Left ventricle myocardium superior (tissue), 1 donor: ENCODE measurements around the gene MTHFD1L. TPM values are rescaled to one million over a fixed set of nuclear protein-coding genes. Genes with fewer than 3 reads are reported as not detected.
A peak's percentile ranks its signal among the peaks of the same experiment; 100 is the strongest.

Experiments
- ATAC-seq: fragments of 200-7000 bp; cut with Tn5 transposase; one replicate; pipeline ENCODE4 v1.9.1; 2020; ENCODE audit warnings: mild to moderate bottlenecking, moderate library complexity
- DNase-seq: peaks from one replicate; pipeline ENCODE4 v3.0.0-alpha.2; 2020
- intact Hi-C: fragments of 100-400 bp; cut with micrococcal nuclease; formaldehyde crosslinking; loops from one replicate; pipeline ENCODE4 v1.11.0; 2022
- total RNA-seq: library from RNA; stranded (reverse); fragmentation: NEBNext Ultra II Directional; extraction: Animal tissue kit (Norgen Biotek cat#: 25700); gene quantifications from one replicate; pipeline ENCODE4 v1.2.1, GENCODE V29; 2021
- donor health status: DM: no; HTN: yes; CAD: no; lungs with severe emphysema.

The MTHFD1L gene
- total RNA-seq, 1 donor from 2014 or later: 2.4 TPM

- intact Hi-C loops: no loop called here
- DNase-seq (no peak), ATAC-seq (peak; percentile 84)
Observed at GRCh38 chr6:150925590-150925928, 60.1 kb downstream of the MTHFD1L start.

- intact Hi-C loops: no loop called here
- ATAC-seq (no peak), DNase-seq (no peak)
Observed at GRCh38 chr6:150925976-150926375, 60.5 kb downstream of the MTHFD1L start.

GRCh38 chr6:150928882-150929281, 63.4 kb downstream of the MTHFD1L start:
- ATAC-seq: no peak
- intact Hi-C loops: no loop called here
- DNase-seq: no peak

GRCh38 chr6:150929416-150929815, 63.9 kb downstream of the MTHFD1L start:
- DNase-seq: no peak
- intact Hi-C loops: no loop called here
- ATAC-seq: no peak

GRCh38 chr6:150930841-150931240, 65.3 kb downstream of the MTHFD1L start:
- intact Hi-C loops: no loop called here
- ATAC-seq: no peak

GRCh38 chr6:150931405-150931804, 65.9 kb downstream of the MTHFD1L start:
- ATAC-seq: no peak
- intact Hi-C loops: no loop called here

More at GRCh38 chr6:150930841-150931240, 65.3 kb downstream of the MTHFD1L start:
- no peak for DNase-seq

GRCh38 chr6:150932996-150933395, 67.5 kb downstream of the MTHFD1L start:
- ATAC-seq (peak; percentile 63), DNase-seq (no peak)
- intact Hi-C loops: no loop called here

More at GRCh38 chr6:150931405-150931804, 65.9 kb downstream of the MTHFD1L start:
- no peak for DNase-seq

- DNase-seq: no peak
- ATAC-seq: no peak
- intact Hi-C loops: no loop called here
Observed at GRCh38 chr6:150934380-150934779, 68.9 kb downstream of the MTHFD1L start.

- intact Hi-C loops: no loop called here
- ATAC-seq: no peak
- DNase-seq: no peak
Observed at GRCh38 chr6:150936021-150936555, 70.6 kb downstream of the MTHFD1L start.

GRCh38 chr6:150937132-150937906, 71.8 kb downstream of the MTHFD1L start:
- peak; percentile 90 for ATAC-seq
- intact Hi-C loops: no loop called here

GRCh38 chr6:150939399-150939798, 73.9 kb downstream of the MTHFD1L start:
- DNase-seq: no peak
- ATAC-seq: no peak

More at GRCh38 chr6:150937132-150937906, 71.8 kb downstream of the MTHFD1L start:
- peak; percentile 74 for DNase-seq

GRCh38 chr6:150940941-150941340, 75.4 kb downstream of the MTHFD1L start:
- DNase-seq (no peak), ATAC-seq (no peak)
- intact Hi-C loops: no loop called here

More at GRCh38 chr6:150939399-150939798, 73.9 kb downstream of the MTHFD1L start:
- intact Hi-C loops: no loop called here

- ATAC-seq: no peak
- intact Hi-C loops: no loop called here
- DNase-seq: no peak
Observed at GRCh38 chr6:150949526-150949925, 84.0 kb downstream of the MTHFD1L start.

- intact Hi-C loops: no loop called here
- no peak for ATAC-seq
- DNase-seq: no peak
Observed at GRCh38 chr6:150953851-150954250, 88.3 kb downstream of the MTHFD1L start.

- DNase-seq (no peak), ATAC-seq (peak; percentile 30)
- intact Hi-C loops: no loop called here
Observed at GRCh38 chr6:150959166-150959565, 93.7 kb downstream of the MTHFD1L start.

- intact Hi-C loops: no loop called here
- DNase-seq (no peak), ATAC-seq (no peak)
Observed at GRCh38 chr6:150962436-150962835, 96.9 kb downstream of the MTHFD1L start.

GRCh38 chr6:150964765-150965164, 99.3 kb downstream of the MTHFD1L start:
- ATAC-seq (no peak), DNase-seq (no peak)
- intact Hi-C loops: no loop called here

- ATAC-seq (no peak), DNase-seq (no peak)
- intact Hi-C loops: no loop called here
Observed at GRCh38 chr6:150966786-150967185, 101.3 kb downstream of the MTHFD1L start.

GRCh38 chr6:150967381-150967780, 101.9 kb downstream of the MTHFD1L start:
- DNase-seq (no peak), ATAC-seq (no peak)
- intact Hi-C loops: no loop called here

GRCh38 chr6:150967910-150968309, 102.4 kb downstream of the MTHFD1L start:
- intact Hi-C loops: no loop called here
- no peak for ATAC-seq
- DNase-seq: no peak

- DNase-seq (no peak), ATAC-seq (no peak)
- intact Hi-C loops: no loop called here
Observed at GRCh38 chr6:150969901-150970300, 104.4 kb downstream of the MTHFD1L start.
